ENCODE results near the gene THAP7. TPM values are rescaled to one million over a fixed set of nuclear protein-coding genes. Genes with fewer than 3 reads are reported as not detected.
"Not testable (repeated sequence)": the region's sequence is repeated elsewhere in the genome, so short reads cannot be mapped to it uniquely, and the experiment has no call there.

The THAP7 gene
- total RNA-seq, 4 donors from 2014 or later: 33.9 to 57.0 (median 37.4) TPM

DNA sequence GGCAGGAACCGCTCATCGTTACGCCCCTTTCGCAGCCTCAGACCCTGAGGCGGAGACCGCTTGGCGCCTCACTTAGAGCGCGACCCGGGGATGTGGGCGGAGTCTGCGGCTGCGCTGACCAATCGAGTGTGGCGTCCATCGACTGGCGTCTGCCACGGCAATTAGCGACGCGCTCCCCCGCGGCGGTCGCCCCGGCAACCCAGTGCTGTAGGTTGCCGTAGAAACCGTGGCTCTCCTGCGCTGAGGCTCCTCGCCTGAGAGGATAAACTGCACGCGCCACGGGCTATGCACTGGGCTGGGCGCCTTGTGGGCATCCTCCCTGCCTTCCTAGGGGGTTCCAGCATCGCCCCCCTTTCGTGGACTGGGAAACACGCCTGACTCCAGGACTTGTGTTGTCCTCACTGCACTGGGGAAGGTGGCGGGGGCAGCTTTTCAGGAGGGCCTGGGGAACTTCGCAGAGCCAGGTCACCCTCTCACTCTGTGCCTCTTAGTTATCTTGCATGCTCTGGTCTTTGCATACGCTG, 12.3 kb upstream of the THAP7 start:
- peak; percentile 91 to 92 for DNase-seq (ENCODE audit: low spot score in 2 of 2)
- WGBS: 0% methylated on average over 33 of the region's 40 CpGs
- no peaks in the 10 kb centered on the region for H3K9me3 ChIP-seq
- peak overlapping the region; percentile 50 for H3K4me3 ChIP-seq
- H3K36me3 ChIP-seq: no peaks in the 10 kb centered on the region
- no peaks in the 10 kb centered on the region for H3K27me3 ChIP-seq
- H3K4me1 ChIP-seq: peaks cover 23% of the 10 kb centered on the region
- TF ChIP-seq POLR2A (IDR thresholded peaks at IDR 0.05) (no peak), EP300 (IDR thresholded peaks at IDR 0.05) (no peak), POLR2AphosphoS5 (IDR thresholded peaks at IDR 0.05) (peak in 1 of 3 donors; percentile 27)
- TF ChIP-seq, protein P1, sequence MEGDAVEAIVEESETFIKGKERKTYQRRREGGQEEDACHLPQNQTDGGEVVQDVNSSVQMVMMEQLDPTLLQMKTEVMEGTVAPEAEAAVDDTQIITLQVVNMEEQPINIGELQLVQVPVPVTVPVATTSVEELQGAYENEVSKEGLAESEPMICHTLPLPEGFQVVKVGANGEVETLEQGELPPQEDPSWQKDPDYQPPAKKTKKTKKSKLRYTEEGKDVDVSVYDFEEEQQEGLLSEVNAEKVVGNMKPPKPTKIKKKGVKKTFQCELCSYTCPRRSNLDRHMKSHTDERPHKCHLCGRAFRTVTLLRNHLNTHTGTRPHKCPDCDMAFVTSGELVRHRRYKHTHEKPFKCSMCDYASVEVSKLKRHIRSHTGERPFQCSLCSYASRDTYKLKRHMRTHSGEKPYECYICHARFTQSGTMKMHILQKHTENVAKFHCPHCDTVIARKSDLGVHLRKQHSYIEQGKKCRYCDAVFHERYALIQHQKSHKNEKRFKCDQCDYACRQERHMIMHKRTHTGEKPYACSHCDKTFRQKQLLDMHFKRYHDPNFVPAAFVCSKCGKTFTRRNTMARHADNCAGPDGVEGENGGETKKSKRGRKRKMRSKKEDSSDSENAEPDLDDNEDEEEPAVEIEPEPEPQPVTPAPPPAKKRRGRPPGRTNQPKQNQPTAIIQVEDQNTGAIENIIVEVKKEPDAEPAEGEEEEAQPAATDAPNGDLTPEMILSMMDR (IDR thresholded peaks at IDR 0.05): no peak
- H3K27ac ChIP-seq: no peak overlapping the region

DNA sequence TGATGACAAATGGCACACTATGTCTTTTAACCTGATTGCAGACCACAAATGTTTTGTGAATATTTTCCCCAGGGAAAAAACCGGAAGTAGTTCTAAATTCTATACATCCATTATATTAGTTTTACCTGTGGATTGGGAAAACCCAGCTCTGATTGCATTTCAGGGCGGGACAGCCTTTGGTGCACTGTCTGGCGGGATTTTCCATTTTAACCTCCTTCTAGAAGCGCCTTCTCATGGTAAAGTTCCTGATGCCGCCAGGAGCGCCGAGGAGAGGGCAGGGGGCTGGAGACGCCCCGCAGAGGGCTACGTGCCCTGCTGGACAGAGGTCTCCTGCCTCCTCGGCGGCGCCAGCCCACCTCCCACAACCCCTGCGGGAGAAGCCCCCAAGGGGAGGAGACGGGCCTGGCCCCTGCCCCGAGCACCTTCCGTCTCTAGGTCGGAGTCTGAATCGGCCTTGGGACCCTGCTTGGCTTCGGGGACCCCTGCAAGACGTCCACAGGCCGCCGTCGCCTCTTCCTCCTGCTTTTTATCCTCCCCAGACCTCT, 11.8 kb upstream of the THAP7 start:
- no peaks in the 10 kb centered on the region for H3K27me3 ChIP-seq
- 8% methylated on average over 12 of the region's 24 CpGs for WGBS
- DNase-seq (ENCODE audit: low spot score in 2 of 2): no peak
- peaks cover 23% of the 10 kb centered on the region for H3K4me1 ChIP-seq
- peak overlapping the region; percentile 50 for H3K4me3 ChIP-seq
- H3K36me3 ChIP-seq: no peaks in the 10 kb centered on the region
- no peak overlapping the region for H3K27ac ChIP-seq
- no peak for TF ChIP-seq EP300 (IDR thresholded peaks at IDR 0.05)
- TF ChIP-seq, protein P1 (IDR thresholded peaks at IDR 0.05): no peak
- no peak for TF ChIP-seq POLR2A (IDR thresholded peaks at IDR 0.05)
- TF ChIP-seq POLR2AphosphoS5 (IDR thresholded peaks at IDR 0.05): no peak
- no peaks in the 10 kb centered on the region for H3K9me3 ChIP-seq

DNA sequence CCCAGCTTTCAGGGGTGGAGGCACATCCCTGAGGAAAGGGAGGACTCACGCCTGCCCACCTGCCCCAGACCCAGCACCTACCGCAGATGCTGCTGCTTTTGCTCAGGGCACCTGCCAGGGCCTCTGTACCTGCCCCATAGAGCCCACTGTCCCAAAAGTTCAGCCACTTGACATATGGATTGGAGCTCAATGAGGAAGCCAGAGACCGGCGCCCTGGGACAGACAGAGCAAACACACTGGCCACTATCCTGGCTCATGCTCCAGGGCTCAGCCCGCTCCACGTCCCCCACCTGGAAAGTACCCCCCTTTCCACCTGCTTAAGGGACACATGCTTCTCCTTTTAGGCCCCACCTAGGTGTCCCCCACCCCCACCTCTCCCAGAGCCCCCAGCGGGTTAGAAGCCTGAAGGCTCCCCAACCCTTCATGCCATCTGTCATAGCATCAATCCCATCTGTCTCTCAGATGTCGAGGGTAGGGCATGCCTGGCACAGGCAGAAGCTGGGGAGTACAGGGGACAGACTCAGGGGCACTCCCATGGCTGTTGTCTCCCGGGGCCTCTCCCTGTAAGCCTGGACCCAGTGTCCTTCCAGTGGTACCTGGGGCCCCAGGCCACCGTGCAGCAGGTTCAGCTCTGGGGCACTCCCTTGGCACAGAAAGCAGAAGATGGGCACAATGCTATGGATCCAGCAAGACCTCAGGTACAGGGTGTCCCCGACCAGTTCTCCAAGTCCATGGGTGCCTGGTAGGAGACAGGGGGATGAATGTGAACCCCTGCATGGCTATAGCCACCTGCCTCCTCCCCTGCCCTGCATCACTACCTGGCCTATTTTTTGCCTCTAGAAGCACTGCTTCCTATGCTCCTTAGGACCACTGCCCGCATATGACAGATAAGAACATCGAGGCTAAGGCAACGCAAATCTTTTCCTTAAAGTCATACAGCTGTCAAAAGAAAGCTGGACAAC, 10.8 kb upstream of the THAP7 start:
- no peaks in the 10 kb centered on the region for H3K36me3 ChIP-seq
- H3K9me3 ChIP-seq: no peaks in the 10 kb centered on the region
- H3K27me3 ChIP-seq: no peaks in the 10 kb centered on the region
- H3K27ac ChIP-seq: no peak overlapping the region
- TF ChIP-seq POLR2AphosphoS5 (IDR thresholded peaks at IDR 0.05): no peak
- no peak overlapping the region for H3K4me3 ChIP-seq
- no peak for DNase-seq (ENCODE audit: low spot score in 2 of 2)
- H3K4me1 ChIP-seq: peaks cover 23% of the 10 kb centered on the region
- 79% methylated on average over 4 of the region's 14 CpGs for WGBS

DNA sequence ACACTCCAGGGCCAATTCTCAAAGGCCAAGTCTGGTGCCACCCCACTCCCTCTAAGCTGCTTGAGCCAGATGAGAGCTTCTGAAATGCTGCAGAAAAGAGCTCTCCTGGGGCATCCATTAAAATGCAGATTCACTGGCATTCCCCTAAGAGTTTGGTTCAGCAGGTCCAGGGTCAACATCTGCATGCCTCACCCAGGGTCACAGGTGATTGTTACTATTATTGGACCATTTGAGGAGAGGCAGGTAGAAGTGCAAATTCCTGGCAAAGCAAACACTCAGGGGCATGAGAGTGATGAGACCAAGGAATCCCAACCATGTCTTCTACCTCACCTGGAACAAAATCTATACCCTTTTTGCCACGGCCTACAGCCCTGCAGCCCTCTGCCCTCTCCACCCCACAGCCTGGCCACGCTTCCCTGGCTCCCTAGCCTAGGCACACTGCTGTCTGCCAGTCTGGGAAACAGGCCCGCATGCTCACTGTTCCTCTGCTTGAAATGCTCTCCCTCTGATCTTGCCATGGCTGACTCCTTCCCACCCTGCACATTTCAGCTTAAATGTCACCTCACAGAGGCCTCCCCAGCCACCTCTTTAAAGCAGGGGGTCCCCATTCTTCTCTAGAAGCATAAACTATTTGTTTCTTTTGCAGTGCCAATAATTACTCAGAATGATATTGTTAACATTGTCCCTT, 8.7 kb upstream of the THAP7 start:
- TF ChIP-seq POLR2A (IDR thresholded peaks at IDR 0.05) (no peak), POLR2AphosphoS5 (IDR thresholded peaks at IDR 0.05) (no peak), EP300 (IDR thresholded peaks at IDR 0.05) (no peak)
- TF ChIP-seq, protein P1 (IDR thresholded peaks at IDR 0.05): no peak
- DNase-seq (ENCODE audit: low spot score in 2 of 2): no peak
- no peaks in the 10 kb centered on the region for H3K36me3 ChIP-seq
- no peak overlapping the region for H3K27ac ChIP-seq
- WGBS: 96% methylated on average over 3 of the region's 3 CpGs
- H3K9me3 ChIP-seq: no peaks in the 10 kb centered on the region
- H3K27me3 ChIP-seq: no peaks in the 10 kb centered on the region
- no peak overlapping the region for H3K4me3 ChIP-seq
- peaks cover 20% of the 10 kb centered on the region for H3K4me1 ChIP-seq

DNA sequence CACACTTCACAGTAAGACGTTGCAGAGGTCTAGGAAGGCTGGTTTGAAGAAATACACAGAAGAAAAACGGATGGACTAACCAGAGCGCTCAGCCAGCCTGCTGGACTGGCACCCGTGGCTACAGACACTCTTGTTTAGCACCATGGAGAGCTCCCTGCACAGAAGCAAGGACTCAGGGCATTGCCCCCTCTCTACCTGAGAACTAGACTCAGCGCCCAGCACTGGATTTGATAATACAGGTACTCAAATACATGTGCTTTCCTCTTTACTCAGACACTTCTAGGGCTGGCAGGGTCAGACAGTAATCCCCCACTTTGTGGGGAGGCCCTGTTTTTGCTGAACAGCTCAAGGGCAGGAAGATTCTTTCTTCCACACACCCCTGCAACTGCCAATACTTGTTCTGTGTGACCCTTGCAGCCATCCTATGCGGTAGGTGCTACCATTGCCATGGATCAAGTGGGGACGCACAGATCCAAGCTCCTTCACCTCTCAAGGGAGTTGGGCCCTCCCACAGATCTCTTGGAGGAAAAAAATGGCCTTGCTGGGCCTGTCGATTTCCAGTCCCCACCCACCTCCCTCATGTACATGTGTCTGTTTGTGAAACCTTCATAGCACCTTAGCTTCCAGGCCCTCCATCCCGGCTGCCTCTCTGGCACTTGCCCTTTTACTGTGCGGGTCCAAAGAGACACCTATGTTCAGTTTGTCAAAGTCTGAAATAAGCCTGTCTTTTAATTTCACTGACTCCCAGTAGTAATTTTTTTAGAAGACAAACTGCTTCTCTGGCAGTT, 7.9 kb upstream of the THAP7 start:
- Histone ChIP-seq H3K27me3 (no peaks in the 10 kb centered on the region), H3K9me3 (no peaks in the 10 kb centered on the region), H3K4me3 (no peak overlapping the region), H3K4me1 (peaks cover 13% of the 10 kb centered on the region), H3K27ac (no peak overlapping the region), H3K36me3 (no peaks in the 10 kb centered on the region)
- DNase-seq (ENCODE audit: low spot score in 2 of 2): no peak
- 41% methylated on average over 6 of the region's 10 CpGs for WGBS
- TF ChIP-seq, protein P1 (IDR thresholded peaks at IDR 0.05): no peak
- no peak for TF ChIP-seq POLR2AphosphoS5 (IDR thresholded peaks at IDR 0.05)
- TF ChIP-seq POLR2A (IDR thresholded peaks at IDR 0.05): no peak
- TF ChIP-seq EP300 (IDR thresholded peaks at IDR 0.05): no peak

DNA sequence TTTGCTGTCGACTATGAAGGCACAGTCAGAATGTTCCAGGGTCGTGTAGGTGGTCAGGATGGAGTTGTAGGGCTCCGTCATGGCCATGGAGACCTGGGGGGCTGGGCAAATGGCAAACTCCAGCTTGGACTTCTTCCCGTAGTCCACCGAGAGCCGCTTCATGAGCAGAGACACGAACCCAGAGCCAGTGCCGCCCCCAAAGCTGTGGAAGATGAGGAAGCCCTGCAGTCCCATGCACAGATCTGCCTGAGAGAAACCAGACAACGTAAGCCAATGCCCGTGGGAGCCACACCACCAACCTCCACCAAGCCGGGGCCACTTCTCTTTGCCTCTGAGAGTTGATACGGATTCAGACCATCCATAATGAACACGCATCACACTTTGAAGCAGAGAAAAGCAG, 7.3 kb upstream of the THAP7 start:
- H3K4me1 ChIP-seq; H3K27me3 ChIP-seq; DNase-seq (ENCODE audit: low spot score in 2 of 2); H3K9me3 ChIP-seq; H3K4me3 ChIP-seq; H3K27ac ChIP-seq; H3K36me3 ChIP-seq: not testable (repeated sequence)
- WGBS: 83% methylated on average over 9 of the region's 13 CpGs

Data from suprapubic skin (tissue), 4 donors.